ENCODE measurements around the gene OR51Q1. TPM values are rescaled to one million over a fixed set of nuclear protein-coding genes. Genes with fewer than 3 reads are reported as not detected.

The OR51Q1 gene
- total RNA-seq, 3 donors from 2014 or later: not detected

- Mint-ChIP-seq H3K4me1 (ENCODE audit: low read depth) (no peaks in the 10 kb centered on the region), H3K4me3 (no peak overlapping the region), H3K9me3 (peaks cover 4% of the 10 kb centered on the region), H3K36me3 (ENCODE audit: insufficient read depth) (no peaks in the 10 kb centered on the region), H3K27me3 (ENCODE audit: low read depth) (peaks cover 3% of the 10 kb centered on the region)
- ATAC-seq: no peak
- no peak for DNase-seq
Observed at GRCh38 chr11:5460983-5461621, 39.2 kb downstream of the OR51Q1 start.

GRCh38 chr11:5467527-5467926 is 45.6 kb downstream of the OR51Q1 start:
- no peak for DNase-seq
- no peaks in the 10 kb centered on the region for H3K36me3 Mint-ChIP-seq (ENCODE audit: insufficient read depth)
- H3K9me3 Mint-ChIP-seq: no peaks in the 10 kb centered on the region
- no peaks in the 10 kb centered on the region for H3K4me1 Mint-ChIP-seq (ENCODE audit: low read depth)
- H3K4me3 Mint-ChIP-seq: no peak overlapping the region
- ATAC-seq: no peak
- peaks cover 4% of the 10 kb centered on the region for H3K27me3 Mint-ChIP-seq (ENCODE audit: low read depth)

Other genes starting within 250 kb of the OR51Q1 start
- not detected for gene OR51V1, start 221.4 kb upstream of the OR51Q1 start, total RNA-seq
- not detected for gene HBB, start 195.0 kb upstream of the OR51Q1 start, total RNA-seq
- gene HBD, start 187.6 kb upstream of the OR51Q1 start, total RNA-seq: under 1 TPM in 2 of 3 donors, not detected in 1; 0.46 to 0.51 TPM
- gene HBG1, start 172.3 kb upstream of the OR51Q1 start, total RNA-seq: 1 to 10 TPM; 1.0 to 2.4 (median 1.5) TPM
- gene HBG2, start 167.3 kb upstream of the OR51Q1 start, total RNA-seq: 1 to 10 TPM; 5.7 to 7.5 (median 5.8) TPM
- gene HBE1, start 152.2 kb upstream of the OR51Q1 start, total RNA-seq: 1 to 10 TPM; 1.3 to 2.3 (median 2.0) TPM
- not detected for gene OR51B4, start 120.2 kb upstream of the OR51Q1 start, total RNA-seq
- gene OR51B2, start 97.8 kb upstream of the OR51Q1 start, total RNA-seq: not detected
- not detected for gene OR51B5, start 78.6 kb upstream of the OR51Q1 start, total RNA-seq
- not detected for gene OR51B6, start 70.6 kb upstream of the OR51Q1 start, total RNA-seq
- gene OR51M1, start 38.3 kb upstream of the OR51Q1 start, total RNA-seq: not detected
- gene OR51I1, start 19.4 kb downstream of the OR51Q1 start, total RNA-seq: not detected
- not detected for gene OR51I2, start 27.2 kb downstream of the OR51Q1 start, total RNA-seq
- gene OR52D1, start 66.6 kb downstream of the OR51Q1 start, total RNA-seq: not detected
- not detected for gene UBQLN3, start 87.8 kb downstream of the OR51Q1 start, total RNA-seq
- not detected for gene UBQLNL, start 94.6 kb downstream of the OR51Q1 start, total RNA-seq
- gene OR52H1, start 126.4 kb downstream of the OR51Q1 start, total RNA-seq: not detected
- not detected for gene OR52B6, start 158.8 kb downstream of the OR51Q1 start, total RNA-seq
- under 1 TPM in 2 of 3 donors, not detected in 1; 0.14 to 0.30 TPM for gene TRIM6, start 174.5 kb downstream of the OR51Q1 start, total RNA-seq
- gene TRIM34, start 202.9 kb downstream of the OR51Q1 start, total RNA-seq: 1 to 10 TPM; 1.2 to 2.4 (median 1.6) TPM